ENCODE measurements around the gene GRM4. TPM values are rescaled to one million over a fixed set of nuclear protein-coding genes. Genes with fewer than 3 reads are reported as not detected.

The GRM4 gene
- total and polyA plus RNA-seq, 2 donors from 2014 or later: not detected

- DNase-seq (no peak), FAIRE-seq (no peak)
- no peak overlapping the region for H3K4me3 ChIP-seq (ENCODE audit: low read length in 3 of 3)
- no peak overlapping the region for H3K9ac ChIP-seq (ENCODE audit: low read length in 3 of 3)
- no peaks in the 10 kb centered on the region for H3K9me3 ChIP-seq (ENCODE audit: control insufficient read depth in 2 of 3, insufficient read depth in 1 of 3, low read length in 3 of 3)
- intact Hi-C loops (cut with DNase I): no loop called here
- no peak overlapping the region for H3K27ac ChIP-seq (ENCODE audit: low read depth in 2 of 2, low read length in 2 of 2)
- no peaks in the 10 kb centered on the region for H3K27me3 ChIP-seq (ENCODE audit: control insufficient read depth, insufficient read depth, low read length)
- no peaks in the 10 kb centered on the region for H3K36me3 ChIP-seq (ENCODE audit: control insufficient read depth in 2 of 3, insufficient read depth in 3 of 3, low read length in 3 of 3)
- no peaks in the 10 kb centered on the region for H3K4me1 ChIP-seq (ENCODE audit: control insufficient read depth in 2 of 3, insufficient read depth in 2 of 3, low read depth in 1 of 3, low read length in 3 of 3)
- TF ChIP-seq CTCF (IDR thresholded peaks at IDR 0.05; ENCODE audit: borderline replicate concordance, extremely low read depth, insufficient read depth): no peak
Measured at GRCh38 chr6:34050691-34051090, 95.2 kb downstream of the GRM4 start.

- peaks cover 0 to under 1% (median 0%) of the 10 kb centered on the region in 3 donors for H3K9me3 ChIP-seq (ENCODE audit: control insufficient read depth in 2 of 3, insufficient read depth in 1 of 3, low read length in 3 of 3)
- DNase-seq (no peak), FAIRE-seq (no peak)
- no peak overlapping the region for H3K4me3 ChIP-seq (ENCODE audit: low read length in 3 of 3)
- no peak overlapping the region for H3K9ac ChIP-seq (ENCODE audit: low read length in 3 of 3)
- H3K4me1 ChIP-seq (ENCODE audit: control insufficient read depth in 2 of 3, insufficient read depth in 2 of 3, low read depth in 1 of 3, low read length in 3 of 3): no peaks in the 10 kb centered on the region
- TF ChIP-seq CTCF (IDR thresholded peaks at IDR 0.05; ENCODE audit: borderline replicate concordance, extremely low read depth, insufficient read depth): no peak
- H3K27ac ChIP-seq (ENCODE audit: low read depth in 2 of 2, low read length in 2 of 2): no peak overlapping the region
- H3K36me3 ChIP-seq (ENCODE audit: control insufficient read depth in 2 of 3, insufficient read depth in 3 of 3, low read length in 3 of 3): no peaks in the 10 kb centered on the region
- intact Hi-C loops (cut with DNase I): no loop called here
- H3K27me3 ChIP-seq (ENCODE audit: control insufficient read depth, insufficient read depth, low read length): no peaks in the 10 kb centered on the region
Measured at GRCh38 chr6:34049395-34050342, 96.2 kb downstream of the GRM4 start.

- FAIRE-seq (no peak), DNase-seq (no peak)
- H3K27ac ChIP-seq (ENCODE audit: low read depth in 2 of 2, low read length in 2 of 2): no peak overlapping the region
- no peaks in the 10 kb centered on the region for H3K27me3 ChIP-seq (ENCODE audit: control insufficient read depth, insufficient read depth, low read length)
- H3K4me1 ChIP-seq (ENCODE audit: control insufficient read depth in 2 of 3, insufficient read depth in 2 of 3, low read depth in 1 of 3, low read length in 3 of 3): no peaks in the 10 kb centered on the region
- H3K9me3 ChIP-seq (ENCODE audit: control insufficient read depth in 2 of 3, insufficient read depth in 1 of 3, low read length in 3 of 3): peaks cover 0 to 2% (median 0%) of the 10 kb centered on the region in 3 donors
- H3K36me3 ChIP-seq (ENCODE audit: control insufficient read depth in 2 of 3, insufficient read depth in 3 of 3, low read length in 3 of 3): no peaks in the 10 kb centered on the region
- intact Hi-C loops (cut with DNase I): no loop called here
- H3K9ac ChIP-seq (ENCODE audit: low read length in 3 of 3): no peak overlapping the region
- no peak overlapping the region for H3K4me3 ChIP-seq (ENCODE audit: low read length in 3 of 3)
- no peak for TF ChIP-seq CTCF (IDR thresholded peaks at IDR 0.05; ENCODE audit: borderline replicate concordance, extremely low read depth, insufficient read depth)
Measured at GRCh38 chr6:34047913-34048867, 97.7 kb downstream of the GRM4 start.
